HG02870 (cell line): ENCODE results near the gene RPS16.

Experiments
- ATAC-seq: cut with Tn5 transposase; IDR thresholded peaks from one replicate; pipeline ENCODE4 v1.9.1; 2021; ENCODE audit warnings: mild to moderate bottlenecking, moderate library complexity; ENCODE audit not compliant: unreplicated experiment

Gene RPS16

GRCh38 chr19:39423258-39424086 lies 12.3 kb downstream of the RPS16 start:
- no peak for ATAC-seq

DNA sequence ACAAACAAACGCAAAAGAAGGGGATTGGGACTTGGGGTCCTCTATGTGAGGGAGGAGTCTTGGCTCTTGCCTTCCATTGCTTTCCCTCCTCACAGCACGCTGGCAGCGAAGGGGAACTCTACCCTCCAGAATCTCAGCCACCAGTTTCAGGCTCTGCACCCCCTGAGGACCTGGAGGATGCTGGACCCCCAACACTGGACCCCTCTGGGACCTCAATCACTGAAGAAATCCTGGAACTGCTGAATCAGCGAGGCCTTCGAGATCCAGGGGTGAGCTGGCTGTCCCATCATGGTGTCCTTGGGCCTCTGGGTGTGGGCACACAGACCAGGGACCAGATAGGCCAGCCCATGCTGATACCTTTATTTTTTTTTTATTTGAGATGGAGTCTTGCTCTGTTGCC lies 13.7 kb downstream of the RPS16 start:
- ATAC-seq, result no peak

GRCh38 chr19:39420769-39421168 lies 15.0 kb downstream of the RPS16 start:
- ATAC-seq, result no peak

DNA sequence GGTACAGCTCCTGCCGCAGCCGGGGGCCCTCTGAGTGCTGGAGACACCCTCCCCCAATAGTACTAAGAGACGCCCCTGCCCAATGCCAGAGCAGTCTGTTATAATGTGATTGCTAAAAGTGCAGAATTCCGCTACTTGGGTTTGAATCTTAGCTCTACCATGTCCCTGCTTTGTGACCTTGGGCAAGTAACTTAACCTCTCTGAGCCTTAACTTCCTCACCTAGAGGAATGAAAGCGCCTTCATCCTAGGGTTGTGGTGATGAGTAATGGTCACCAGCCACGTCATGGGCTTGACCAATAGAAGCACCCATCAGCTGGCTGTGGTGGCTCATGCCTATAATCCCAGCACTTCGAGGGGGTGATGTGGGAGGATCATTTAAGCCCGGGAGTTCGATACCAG lies 16.7 kb downstream of the RPS16 start:
- no peak for ATAC-seq

GRCh38 chr19:39417463-39418181 lies 18.1 kb downstream of the RPS16 start:
- no peak for ATAC-seq

- no peak for ATAC-seq
Observed at GRCh38 chr19:39416152-39417120, 19.3 kb downstream of the RPS16 start.

DNA sequence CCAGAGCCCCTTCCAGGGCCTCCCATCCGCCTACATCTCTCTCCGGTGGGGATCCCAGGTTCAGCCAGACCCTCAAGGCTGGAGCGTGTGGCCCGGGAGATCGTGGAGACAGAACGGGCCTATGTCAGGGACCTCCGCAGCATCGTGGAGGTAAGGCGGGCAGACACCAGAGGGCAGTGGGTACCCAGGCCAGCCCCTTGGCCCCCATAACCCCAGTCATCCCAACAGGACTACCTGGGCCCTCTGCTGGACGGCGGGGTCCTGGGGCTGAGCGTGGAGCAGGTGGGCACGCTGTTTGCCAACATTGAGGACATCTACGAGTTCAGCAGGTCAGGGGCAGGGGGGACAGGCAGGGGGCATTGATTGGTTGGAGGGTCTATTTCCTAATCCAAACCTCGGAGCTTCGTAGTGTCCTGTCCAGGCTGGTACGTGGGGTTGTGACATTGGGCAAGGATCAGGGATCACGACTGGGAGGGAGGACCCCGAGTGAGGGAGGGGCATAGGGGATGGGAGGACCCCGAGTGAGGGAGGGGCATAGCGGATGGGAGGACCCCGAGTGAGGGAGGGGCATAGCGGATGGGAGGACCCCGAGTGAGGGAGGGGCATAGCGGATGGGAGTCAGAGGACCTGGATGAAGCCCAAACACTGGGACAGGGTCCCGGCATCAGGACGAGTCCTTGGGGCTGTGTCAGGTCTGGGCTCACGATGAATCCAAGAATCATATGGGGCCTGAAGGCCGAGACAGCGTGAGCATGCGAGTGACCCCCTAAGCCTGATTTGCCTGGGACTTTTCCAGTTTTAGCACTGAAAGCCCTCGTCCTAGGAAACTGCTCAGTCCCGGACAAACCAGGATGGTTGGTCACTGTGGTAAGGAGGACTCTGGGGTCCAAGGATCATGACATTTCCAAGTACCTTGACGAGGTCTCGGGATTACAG lies 20.4 kb downstream of the RPS16 start:
- no peak for ATAC-seq

GRCh38 chr19:39413911-39414608 lies 21.7 kb downstream of the RPS16 start:
- ATAC-seq, result no peak

GRCh38 chr19:39413272-39413910 lies 22.4 kb downstream of the RPS16 start:
- no peak for ATAC-seq

- ATAC-seq, result no peak
Observed at GRCh38 chr19:39412867-39413271, 22.9 kb downstream of the RPS16 start.

DNA sequence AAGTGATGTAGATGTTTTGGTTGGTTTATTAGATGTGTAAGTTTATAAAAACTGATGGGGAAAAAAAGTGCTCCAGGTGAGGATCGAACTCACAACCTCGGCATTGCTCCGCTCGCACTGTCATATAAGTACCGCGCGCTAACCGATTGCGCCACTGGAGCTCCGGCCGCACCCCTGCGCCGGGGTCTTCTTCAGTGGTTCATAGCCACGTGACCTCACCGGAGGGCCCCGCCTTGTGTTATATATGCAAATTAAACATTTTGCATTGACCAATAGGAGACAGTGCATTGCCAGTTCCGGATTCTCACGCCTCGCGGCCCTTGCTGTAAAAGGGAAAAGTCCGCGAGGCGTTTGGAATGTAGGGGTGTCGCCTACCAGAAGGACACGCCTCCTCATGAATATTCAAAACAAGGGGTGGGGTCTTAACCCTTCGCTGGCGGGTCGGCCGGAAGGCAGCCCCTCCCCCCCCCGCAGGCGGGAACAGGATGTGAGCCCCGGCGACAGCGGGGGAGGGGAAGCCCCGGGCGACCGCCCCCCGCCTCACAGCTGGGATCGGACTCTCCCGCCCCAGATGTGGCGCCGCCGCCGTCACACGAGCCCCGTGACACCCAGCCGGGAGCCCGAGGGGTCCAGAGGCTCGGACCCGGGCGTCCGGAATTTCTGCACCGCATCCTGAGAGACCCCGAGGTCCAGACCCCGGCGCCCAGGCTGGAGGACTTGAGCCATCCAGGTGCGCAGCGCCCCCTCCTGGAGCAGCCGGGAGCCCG lies 23.5 kb downstream of the RPS16 start, which contains the start of gene PLEKHG2:
Gene PLEKHG2 (plus strand): TSS at position 570 of the 767 bp plus-strand sequence. CDS start 1,418 bp downstream, outside the sequence.
- ATAC-seq, result peak; percentile 55

DNA sequence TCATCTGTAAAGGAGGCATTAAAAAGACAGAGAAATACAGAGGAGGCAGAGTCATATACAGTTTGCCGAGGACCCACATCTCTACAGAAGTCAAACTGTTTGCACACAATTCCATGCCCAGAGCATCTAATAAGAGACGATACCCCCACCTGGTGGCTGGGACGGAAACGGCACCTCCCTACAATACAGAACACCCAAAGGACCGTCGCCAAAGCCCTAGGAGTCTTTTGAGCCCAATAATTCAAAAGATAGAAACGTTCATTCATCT lies 24.0 kb downstream of the RPS16 start:
- ATAC-seq, result peak; percentile 25

DNA sequence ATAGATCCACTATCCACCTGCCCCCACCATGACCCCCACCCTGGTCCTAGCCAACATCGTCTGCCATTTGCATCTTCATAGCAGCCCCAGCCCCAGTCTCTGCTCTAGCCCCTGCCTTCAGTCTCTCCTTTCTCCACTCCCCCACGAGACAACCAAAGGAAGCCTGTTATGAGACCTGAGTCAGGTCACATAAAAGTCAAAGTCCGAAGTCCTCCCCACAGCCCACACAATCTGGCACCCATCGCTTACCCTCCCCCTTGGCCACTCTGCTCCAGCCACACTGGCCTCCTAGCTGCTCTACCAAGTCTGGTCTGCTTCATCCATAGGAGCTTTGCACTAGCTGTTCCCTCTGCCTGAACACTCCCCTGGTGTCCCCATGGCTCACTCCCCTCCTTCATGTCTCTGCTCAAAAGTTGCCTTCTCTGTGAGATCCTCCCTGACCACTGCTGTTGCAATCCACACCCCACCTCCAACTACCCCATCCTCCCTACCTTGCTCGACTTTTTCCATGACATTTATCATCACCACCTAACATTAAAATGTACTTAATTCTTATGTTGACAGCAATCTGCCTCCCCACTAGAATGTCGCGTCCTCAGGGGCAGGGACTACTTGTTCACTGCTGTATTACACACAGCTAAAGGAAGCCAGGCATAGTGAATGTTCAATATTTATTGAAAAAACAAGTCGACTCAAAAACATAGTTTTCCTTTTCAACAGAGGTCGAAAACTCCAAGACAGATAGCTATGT lies 24.5 kb downstream of the RPS16 start:
- no peak for ATAC-seq

DNA sequence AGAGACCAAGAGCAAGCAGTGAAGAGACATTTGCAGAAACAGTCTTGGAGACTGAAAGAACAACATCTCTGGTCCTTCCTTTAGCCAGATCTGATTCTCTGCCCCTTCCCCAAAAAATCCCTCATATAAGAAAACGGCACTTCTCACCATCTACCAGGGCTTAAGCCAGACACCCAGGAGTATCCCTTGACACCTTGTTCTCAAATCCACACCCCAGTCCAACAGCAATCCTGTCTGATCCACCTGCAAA lies 25.0 kb downstream of the RPS16 start:
- no peak for ATAC-seq

DNA sequence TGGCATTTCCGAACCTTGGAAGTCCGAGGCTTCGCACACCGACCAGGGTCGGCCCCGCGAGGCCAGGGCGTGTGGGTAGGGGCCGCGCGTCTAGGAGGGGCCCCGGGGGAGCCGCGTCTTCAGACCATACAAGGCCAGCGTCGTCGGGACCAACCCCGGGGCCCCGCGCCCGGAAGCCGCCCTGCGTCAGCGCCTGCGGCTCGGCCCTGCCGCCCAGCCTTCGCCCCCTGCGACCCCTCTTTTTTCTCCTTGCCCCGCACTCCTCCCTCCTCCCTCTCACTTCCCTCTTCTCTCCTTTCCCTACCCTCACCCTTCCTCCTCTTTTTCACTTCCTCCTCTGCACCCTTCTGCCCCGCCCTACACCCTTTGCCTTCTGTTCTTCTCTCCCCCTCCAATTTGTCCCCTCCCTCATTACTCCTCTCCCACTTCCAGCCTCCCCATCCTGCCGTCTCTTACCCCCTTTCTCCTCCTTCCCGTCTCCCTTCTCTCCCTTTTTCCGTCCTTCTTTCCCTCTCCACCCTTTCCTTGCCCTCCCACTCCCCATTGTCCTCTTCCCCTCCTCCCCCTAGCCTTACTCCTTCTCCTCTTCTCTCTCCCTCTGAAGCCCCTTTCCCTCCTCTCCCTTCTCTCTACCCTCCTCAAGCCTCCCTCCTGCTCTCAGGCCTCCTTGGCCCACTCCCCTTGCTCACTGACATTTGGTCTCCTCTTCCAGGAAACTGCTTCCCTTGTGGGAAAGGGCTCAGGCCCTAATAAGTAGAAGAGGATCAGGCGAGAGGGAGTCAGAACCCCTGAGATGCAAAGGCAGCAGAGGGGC lies 25.5 kb downstream of the RPS16 start:
- ATAC-seq, result no peak

DNA sequence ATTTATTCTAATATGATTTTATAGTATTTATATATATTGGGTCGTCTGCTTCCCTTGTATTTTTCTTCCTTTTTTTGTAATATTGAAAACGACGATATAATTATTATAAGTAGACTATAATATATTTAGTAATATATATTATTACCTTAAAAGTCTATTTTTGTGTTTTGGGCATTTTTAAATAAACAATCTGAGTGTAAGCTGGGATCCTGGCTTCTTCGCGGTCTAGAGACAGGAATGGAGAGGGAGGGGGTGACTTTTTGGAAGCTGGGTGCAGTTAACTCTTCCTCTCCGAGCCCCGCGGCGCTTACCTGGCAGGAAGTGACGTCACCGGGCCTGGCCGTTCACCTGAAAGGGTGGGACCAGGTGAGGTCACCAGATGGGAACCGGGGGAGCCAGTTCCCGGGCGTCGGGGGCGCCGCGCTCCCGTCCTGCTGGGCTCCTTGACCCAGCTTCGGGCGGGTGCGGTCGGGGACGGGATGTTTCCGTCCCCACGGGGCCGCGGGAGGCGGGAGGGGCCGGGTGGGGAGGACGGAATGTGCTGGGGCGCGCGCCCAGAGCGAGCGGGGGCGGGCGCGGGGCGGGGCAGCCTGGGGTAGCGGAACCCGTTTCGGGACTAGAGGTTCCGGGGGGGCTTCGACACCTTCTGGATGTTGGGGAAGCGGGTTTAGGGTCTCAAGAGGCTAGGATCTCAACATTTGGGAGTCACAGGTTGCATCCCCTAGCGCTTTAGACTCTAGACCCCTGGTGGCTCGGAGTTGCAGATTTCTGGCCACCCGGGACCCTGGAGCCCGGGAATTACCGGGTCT lies 26.3 kb downstream of the RPS16 start:
- no peak for ATAC-seq
